VCaP (cell line): ENCODE data around the gene KLK12.

Source experiments
- H3K27ac ChIP-seq: fragments of 450-650 bp; 2 replicates; pipeline ENCODE4 v1.5.1; 2017
- CTCF ChIP-seq: fragments of 450-650 bp; conservative IDR thresholded peaks from 2 replicates; pipeline ENCODE4 v1.5.1; 2017; ENCODE audit warnings: mild to moderate bottlenecking, moderate library complexity

The KLK12 gene

DNA sequence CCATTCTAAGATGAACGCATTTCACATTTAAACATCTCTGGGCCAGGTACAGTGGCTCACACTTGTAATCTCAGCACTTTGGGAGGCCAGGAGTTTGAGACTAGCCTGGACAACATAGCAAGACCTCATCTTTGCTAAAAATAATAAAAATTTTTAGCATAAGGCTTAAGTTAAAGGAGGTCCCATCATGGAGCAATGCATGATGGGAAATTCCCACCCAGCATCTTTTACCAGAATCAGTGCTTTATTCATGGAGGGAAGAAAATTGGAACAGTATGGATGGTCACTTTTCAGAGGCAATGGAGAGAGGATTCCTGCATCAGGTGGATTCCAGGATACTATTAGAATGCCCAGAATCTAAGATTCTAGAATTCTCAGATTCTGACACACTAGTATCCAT is 29.6 kb downstream of the KLK12 start:
- no peak for TF ChIP-seq CTCF
- no peak overlapping the region for H3K27ac ChIP-seq

DNA sequence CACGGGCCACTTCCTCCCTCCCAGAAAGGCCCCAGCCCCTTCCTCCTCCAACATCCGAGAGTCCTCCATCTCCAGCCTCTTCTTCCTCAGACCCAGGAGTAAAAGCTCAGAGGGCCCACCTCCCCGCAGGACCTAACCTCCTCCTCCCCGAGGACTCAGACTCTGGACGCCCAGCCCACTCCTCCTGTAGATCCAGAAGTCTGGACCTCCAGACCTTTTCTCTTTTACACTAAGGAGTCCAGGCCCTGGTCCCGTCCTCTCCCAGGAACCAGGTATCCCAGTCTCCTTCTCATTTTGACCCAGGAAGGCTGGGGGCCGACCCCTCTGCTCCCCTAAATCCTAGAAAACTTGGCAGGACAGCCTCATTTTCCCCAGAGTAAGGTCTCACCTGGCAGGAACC is 31.5 kb downstream of the KLK12 start:
- H3K27ac ChIP-seq, result no peak overlapping the region
- TF ChIP-seq CTCF, result no peak

GRCh38 chr19:51002542-51003311 is 32.1 kb downstream of the KLK12 start:
- no peak for TF ChIP-seq CTCF
- no peak overlapping the region for H3K27ac ChIP-seq

DNA sequence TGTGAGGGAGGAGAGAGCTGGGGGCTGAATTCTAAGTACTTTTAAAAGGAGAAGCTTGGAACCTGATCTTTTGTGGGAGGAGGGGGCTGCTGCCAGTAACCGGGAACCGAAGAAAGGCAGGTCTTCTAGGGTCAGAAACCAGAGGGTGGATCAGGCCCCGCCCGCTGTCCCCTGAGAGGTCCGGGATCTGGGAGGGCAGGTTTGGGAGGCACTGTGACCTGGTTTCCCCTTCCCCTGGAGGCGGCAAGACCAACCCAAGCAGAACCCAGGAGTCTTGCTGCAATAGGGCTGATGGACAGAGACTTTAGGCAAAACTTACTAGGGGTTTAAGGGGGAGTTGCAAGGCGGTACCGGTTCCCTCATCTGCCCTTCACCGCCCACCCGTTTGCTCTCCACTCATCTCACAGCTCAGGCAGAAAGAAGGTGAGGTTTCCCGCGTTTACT is 32.7 kb downstream of the KLK12 start:
- no peak overlapping the region for H3K27ac ChIP-seq
- no peak for TF ChIP-seq CTCF

DNA sequence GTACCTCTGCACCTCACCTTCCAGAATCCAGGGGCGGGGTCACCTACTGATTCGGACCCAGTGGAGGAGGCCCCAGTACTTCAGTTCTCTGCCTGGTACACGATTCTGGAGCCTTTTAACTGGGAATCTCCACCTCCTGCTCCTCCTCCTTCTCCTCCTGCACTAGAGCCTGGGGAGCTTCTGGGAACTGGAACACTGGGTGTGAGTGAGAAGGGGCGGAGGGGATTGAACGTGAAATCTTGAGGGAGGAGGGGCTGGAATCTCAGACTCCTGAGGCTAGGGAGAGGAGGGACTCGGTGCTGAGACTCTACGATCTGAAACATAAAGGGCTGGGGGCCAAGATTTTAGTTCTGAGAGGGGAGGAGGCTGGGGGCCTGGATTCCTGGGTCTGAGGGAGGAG is 33.3 kb downstream of the KLK12 start, which contains the start of gene KLK8:
Gene KLK8 (minus strand): TSS at position 90 of the 400 bp plus-strand sequence. CDS start 437 bp downstream, outside the sequence.
- no peak for TF ChIP-seq CTCF
- no peak within 1 kb of the TSS for H3K27ac ChIP-seq

- no peak for TF ChIP-seq CTCF
- H3K27ac ChIP-seq, result no peak overlapping the region
These were observed 33.8 kb downstream of the KLK12 start for GRCh38 chr19:51000981-51001380.

DNA sequence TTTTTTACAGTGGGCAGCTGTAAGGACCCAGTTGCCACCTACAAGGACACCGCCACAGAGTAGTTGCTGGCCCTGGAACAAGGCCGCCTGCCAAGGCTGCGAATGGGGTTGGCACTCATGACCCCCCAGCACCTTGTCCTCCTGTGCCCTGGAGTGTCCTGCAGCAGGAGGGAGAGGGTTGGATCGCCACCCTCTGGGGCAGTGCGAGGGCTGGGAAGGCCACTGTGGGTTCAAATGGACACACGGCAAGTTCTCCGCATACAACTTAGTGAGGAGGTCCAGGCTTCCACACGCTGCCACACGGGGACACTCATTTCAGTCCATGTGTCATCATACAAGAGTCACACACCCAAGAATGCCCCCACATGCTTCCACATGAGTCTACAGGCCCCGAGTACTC is 34.4 kb downstream of the KLK12 start:
- H3K27ac ChIP-seq, result no peak overlapping the region
- TF ChIP-seq CTCF, result no peak
